ENCODE results near the gene CDAN1. TPM values are rescaled to one million over a fixed set of nuclear protein-coding genes. Genes with fewer than 3 reads are reported as not detected.

Gene CDAN1
- total RNA-seq, 2 donors from 2014 or later: 17.5 to 27.0 TPM

GRCh38 chr15:42725331-42725903, 11.5 kb downstream of the CDAN1 start:
- ATAC-seq: no peak
- H3K9me3 Mint-ChIP-seq: no peaks in the 10 kb centered on the region
- H3K27ac Mint-ChIP-seq: peak overlapping the region in 1 of 2 donors; percentile 74

DNA sequence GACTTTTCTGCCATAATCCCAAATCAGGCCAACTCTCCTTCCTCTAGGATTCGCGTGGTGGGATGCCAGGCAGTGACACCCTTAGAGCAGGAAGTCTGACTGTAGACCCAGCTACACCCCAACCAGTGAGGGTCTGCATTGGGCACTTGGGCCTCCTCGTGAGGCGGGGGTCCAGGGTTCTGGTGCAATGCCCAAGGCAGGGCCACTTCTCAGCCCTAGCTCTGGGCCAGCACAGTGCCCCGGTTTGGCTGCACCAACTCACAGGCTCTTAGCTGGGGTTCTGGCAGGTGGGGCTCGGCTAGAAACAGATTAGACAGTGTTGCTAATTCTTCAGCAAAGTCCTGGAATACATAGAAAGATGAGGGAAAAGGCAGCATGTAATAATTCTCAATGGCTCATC, 12.7 kb downstream of the CDAN1 start:
- ATAC-seq: no peak
- no peak for DNase-seq (ENCODE audit: low spot score in 2 of 2)
- Mint-ChIP-seq H3K36me3 (peaks cover 0 to 6% of the 10 kb centered on the region in 2 donors), H3K9me3 (no peaks in the 10 kb centered on the region), H3K27ac (peak overlapping the region in 1 of 2 donors; percentile 88)

More at GRCh38 chr15:42725331-42725903, 11.5 kb downstream of the CDAN1 start:
- no peaks in the 10 kb centered on the region for H3K36me3 Mint-ChIP-seq
- DNase-seq (ENCODE audit: low spot score in 2 of 2): no peak

GRCh38 chr15:42723068-42723467, 13.9 kb downstream of the CDAN1 start:
- H3K27ac Mint-ChIP-seq: peak overlapping the region in 1 of 2 donors; percentile 29
- ATAC-seq: no peak
- peaks cover 0 to 6% of the 10 kb centered on the region in 2 donors for H3K36me3 Mint-ChIP-seq

GRCh38 chr15:42721916-42722315, 15.0 kb downstream of the CDAN1 start:
- DNase-seq (ENCODE audit: low spot score in 2 of 2): no peak
- H3K9me3 Mint-ChIP-seq: no peaks in the 10 kb centered on the region
- peaks cover 0 to 6% of the 10 kb centered on the region in 2 donors for H3K36me3 Mint-ChIP-seq
- no peak for ATAC-seq
- no peak overlapping the region for H3K27ac Mint-ChIP-seq

More at GRCh38 chr15:42723068-42723467, 13.9 kb downstream of the CDAN1 start:
- no peaks in the 10 kb centered on the region for H3K9me3 Mint-ChIP-seq
- no peak for DNase-seq (ENCODE audit: low spot score in 2 of 2)

DNA sequence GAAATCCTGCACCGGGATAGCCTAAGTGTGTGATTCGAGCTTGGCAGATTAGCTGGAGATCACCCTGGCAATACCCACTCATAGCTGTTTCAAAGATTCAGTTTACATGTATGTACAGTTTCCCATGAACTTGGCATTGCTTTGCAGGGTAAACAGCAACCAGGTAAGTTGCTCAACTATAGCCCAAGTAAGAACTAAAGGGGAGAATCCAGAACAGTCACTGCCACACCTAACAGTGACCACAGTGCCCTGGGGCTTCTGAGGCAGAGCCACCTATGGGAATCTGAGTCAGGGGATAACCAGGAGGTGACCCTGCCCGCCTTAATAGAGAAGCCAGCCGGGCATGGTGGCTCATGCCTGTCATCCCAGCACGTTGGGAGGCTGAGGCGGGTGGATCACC, 15.9 kb downstream of the CDAN1 start:
- Mint-ChIP-seq H3K27ac (peak overlapping the region in 1 of 2 donors; percentile 46), H3K9me3 (no peaks in the 10 kb centered on the region), H3K36me3 (peaks cover 0 to 6% of the 10 kb centered on the region in 2 donors)
- no peak for ATAC-seq
- no peak for DNase-seq (ENCODE audit: low spot score in 2 of 2)

DNA sequence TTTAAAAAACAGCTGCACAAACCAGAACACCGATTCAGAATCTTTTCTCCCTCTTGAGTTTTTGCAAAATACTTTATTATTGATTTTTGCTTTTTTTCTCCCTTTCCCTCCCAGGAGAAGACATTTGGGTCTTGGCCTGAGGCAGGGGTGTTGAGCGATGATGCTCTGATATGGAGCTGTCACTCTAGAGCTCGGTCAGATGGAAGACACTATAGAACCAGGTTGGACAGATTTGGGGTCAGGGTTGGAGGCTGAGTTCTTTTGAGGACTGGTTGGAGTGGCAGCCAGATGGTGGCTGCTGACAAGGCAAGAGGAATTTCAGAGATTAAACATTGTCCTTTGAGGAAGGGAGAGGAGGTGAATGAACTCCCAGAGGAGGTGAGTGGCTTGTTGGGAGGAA, 16.9 kb downstream of the CDAN1 start:
- ATAC-seq (no peak), DNase-seq (ENCODE audit: low spot score in 2 of 2) (no peak)
- Mint-ChIP-seq H3K9me3 (no peaks in the 10 kb centered on the region), H3K27ac (peak overlapping the region; percentile 46 to 91), H3K36me3 (peaks cover 0 to 6% of the 10 kb centered on the region in 2 donors)

- no peak for ATAC-seq
- no peak for DNase-seq (ENCODE audit: low spot score in 2 of 2)
- H3K27ac Mint-ChIP-seq: peak overlapping the region; percentile 40 to 46
- H3K36me3 Mint-ChIP-seq: peaks cover 0 to 6% of the 10 kb centered on the region in 2 donors
- H3K9me3 Mint-ChIP-seq: no peaks in the 10 kb centered on the region
Measured at GRCh38 chr15:42719043-42719442, 17.9 kb downstream of the CDAN1 start.

GRCh38 chr15:42716626-42717025, 20.3 kb downstream of the CDAN1 start:
- no peak for ATAC-seq

GRCh38 chr15:42716125-42716524, 20.8 kb downstream of the CDAN1 start:
- ATAC-seq: no peak
- no peak for DNase-seq (ENCODE audit: low spot score in 2 of 2)
- Mint-ChIP-seq H3K27ac (no peak overlapping the region), H3K36me3 (peaks cover 0 to 6% of the 10 kb centered on the region in 2 donors), H3K9me3 (no peaks in the 10 kb centered on the region)

More at GRCh38 chr15:42716626-42717025, 20.3 kb downstream of the CDAN1 start:
- Mint-ChIP-seq H3K36me3 (peaks cover 0 to 6% of the 10 kb centered on the region in 2 donors), H3K27ac (peak overlapping the region in 1 of 2 donors; percentile 49), H3K9me3 (no peaks in the 10 kb centered on the region)
- no peak for DNase-seq (ENCODE audit: low spot score in 2 of 2)

DNA sequence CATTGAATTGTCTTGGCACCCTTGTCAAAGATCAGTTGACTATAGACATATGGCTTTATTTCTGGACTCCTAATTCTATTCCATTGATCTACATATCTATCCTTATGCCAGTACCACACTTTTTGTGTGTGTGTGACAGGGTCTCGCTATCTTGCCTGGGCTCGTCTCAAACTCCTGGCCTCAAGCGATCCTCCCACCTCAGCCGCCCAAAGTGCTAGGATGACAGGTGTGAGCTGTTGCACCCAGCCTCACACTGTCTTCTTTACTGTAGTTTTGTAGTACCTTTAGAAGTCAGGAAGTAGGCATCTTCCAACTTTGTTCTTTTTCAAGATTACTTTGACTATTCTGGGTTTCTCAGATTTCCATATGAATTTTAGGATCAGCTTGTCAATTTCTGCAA, 24.3 kb downstream of the CDAN1 start:
- H3K9me3 Mint-ChIP-seq: no peaks in the 10 kb centered on the region

DNA sequence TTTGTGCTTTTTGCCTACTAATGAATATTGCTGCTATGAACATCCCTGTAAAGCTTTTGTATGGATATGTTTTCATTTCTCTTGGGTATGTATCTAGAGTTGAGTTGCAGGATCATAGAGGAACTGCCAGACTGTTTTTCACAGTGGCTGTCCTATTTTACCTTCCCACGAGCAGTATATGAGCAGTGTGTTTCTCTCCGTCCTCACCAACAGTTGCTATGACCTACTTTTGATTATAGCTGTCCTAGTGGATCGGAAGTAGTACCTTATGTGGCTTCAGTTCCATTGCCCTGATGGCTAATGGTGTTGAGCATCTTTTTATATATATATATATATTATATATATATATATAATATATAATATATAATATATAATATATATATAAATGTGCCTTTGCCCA, 25.2 kb downstream of the CDAN1 start:
- Mint-ChIP-seq H3K27ac (no peak overlapping the region), H3K36me3 (no peaks in the 10 kb centered on the region), H3K9me3 (no peaks in the 10 kb centered on the region)
- no peak for DNase-seq (ENCODE audit: low spot score in 2 of 2)
- ATAC-seq: no peak

More for the DNA sequence above, 24.3 kb downstream of the CDAN1 start:
- H3K36me3 Mint-ChIP-seq: no peaks in the 10 kb centered on the region
- ATAC-seq (no peak), DNase-seq (ENCODE audit: low spot score in 2 of 2) (no peak)
- no peak overlapping the region for H3K27ac Mint-ChIP-seq

GRCh38 chr15:42710662-42711061, 26.3 kb downstream of the CDAN1 start:
- Mint-ChIP-seq H3K27ac (no peak overlapping the region), H3K36me3 (no peaks in the 10 kb centered on the region), H3K9me3 (no peaks in the 10 kb centered on the region)
- ATAC-seq: no peak
- no peak for DNase-seq (ENCODE audit: low spot score in 2 of 2)

DNA sequence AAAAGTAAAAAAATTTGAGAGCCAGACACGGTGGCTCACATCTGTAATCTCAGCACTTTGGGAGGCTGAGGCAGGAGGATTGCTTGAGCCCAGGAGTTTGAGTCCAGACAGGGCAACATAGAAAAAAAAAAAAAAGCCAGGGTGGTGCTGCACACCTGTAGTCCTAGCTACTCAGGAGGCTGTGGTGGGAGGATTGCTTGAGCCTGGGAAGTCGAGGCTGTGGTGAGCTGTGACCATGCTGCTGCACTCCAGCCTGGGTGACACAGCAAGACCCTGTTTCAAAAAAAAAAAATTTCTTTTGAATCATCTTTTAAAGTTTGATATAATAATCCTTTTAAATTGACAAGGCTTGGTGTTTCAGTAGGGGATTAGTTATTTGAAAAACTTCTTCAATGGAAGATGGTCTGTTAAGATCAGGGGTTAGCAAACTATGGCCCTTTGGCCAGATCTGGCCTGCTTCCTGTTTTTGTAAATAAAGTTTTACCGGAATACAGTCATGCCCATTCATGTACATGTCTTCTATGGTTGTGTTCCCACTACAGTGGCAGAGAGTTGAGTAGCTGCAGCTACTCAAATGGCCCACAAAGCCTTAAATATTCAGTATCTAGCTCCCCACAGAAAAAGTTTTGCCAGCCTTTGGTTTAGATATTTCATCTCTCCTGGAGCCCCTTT, 28.9 kb downstream of the CDAN1 start:
- Mint-ChIP-seq H3K27ac (peak overlapping the region in 1 of 2 donors; percentile 44), H3K9me3 (no peaks in the 10 kb centered on the region), H3K36me3 (no peaks in the 10 kb centered on the region)
- ATAC-seq: no peak
- DNase-seq (ENCODE audit: low spot score in 2 of 2): no peak

- no peak for ATAC-seq
- no peak for DNase-seq (ENCODE audit: low spot score in 2 of 2)
- Mint-ChIP-seq H3K9me3 (no peaks in the 10 kb centered on the region), H3K27ac (no peak overlapping the region), H3K36me3 (no peaks in the 10 kb centered on the region)
Measured at GRCh38 chr15:42707068-42707467, 29.9 kb downstream of the CDAN1 start.

DNA sequence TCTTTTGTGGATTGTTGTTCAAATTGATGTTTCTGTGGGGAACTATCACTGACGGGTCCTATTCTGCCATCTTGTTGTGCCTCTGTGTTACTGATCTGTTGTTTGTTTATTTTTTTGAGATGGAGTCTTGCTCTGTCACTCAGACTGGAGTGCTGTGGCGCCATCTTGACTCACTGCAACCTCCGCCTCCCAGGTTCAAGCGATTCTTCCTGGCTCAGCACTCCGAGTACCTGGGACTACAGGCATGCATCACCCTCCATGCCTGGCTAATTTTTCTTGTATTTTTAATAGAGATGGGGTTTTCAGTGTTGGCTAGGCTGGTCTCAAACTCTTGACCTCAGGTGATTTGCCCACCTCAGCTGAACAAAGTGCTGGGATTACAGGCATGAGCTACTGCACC, 31.6 kb downstream of the CDAN1 start:
- no peak for DNase-seq (ENCODE audit: low spot score in 2 of 2)
- Mint-ChIP-seq H3K27ac (no peak overlapping the region), H3K9me3 (no peaks in the 10 kb centered on the region), H3K36me3 (no peaks in the 10 kb centered on the region)
- no peak for ATAC-seq

- no peaks in the 10 kb centered on the region for H3K9me3 Mint-ChIP-seq
- H3K27ac Mint-ChIP-seq: no peak overlapping the region
- no peaks in the 10 kb centered on the region for H3K36me3 Mint-ChIP-seq
- DNase-seq (ENCODE audit: low spot score in 2 of 2): peak in 1 of 2 donors; percentile 63
- ATAC-seq: peak; percentile 93 to 97
Measured at GRCh38 chr15:42704492-42704926, 32.4 kb downstream of the CDAN1 start.

- peak overlapping the region in 1 of 2 donors; percentile 1 for H3K27ac Mint-ChIP-seq
- ATAC-seq: no peak
Measured at GRCh38 chr15:42696626-42697025, 40.3 kb downstream of the CDAN1 start.

More at GRCh38 chr15:42696626-42697025, 40.3 kb downstream of the CDAN1 start:
- Mint-ChIP-seq H3K36me3 (no peaks in the 10 kb centered on the region), H3K9me3 (no peaks in the 10 kb centered on the region)
- no peak for DNase-seq (ENCODE audit: low spot score in 2 of 2)

Measured in activated naive CD4-positive, alpha-beta T cell treated with anti-CD3 and anti-CD28 coated beads, Interleukin-2, amount 50 U/mL, for 72 hours (primary cell).